Stimulated activated naive B cell treated with anti-CD40 and anti-IgM and Interleukin-4, amounts not matched to agents 10 μg/mL and 1 μg/mL and 100 μg/mL, for 72 hours (primary cell): ENCODE data around the gene MEGF11.
A peak's percentile ranks its signal among the peaks of the same experiment; 100 is the strongest.

ENCODE experiments used
- ATAC-seq, 2 donors: fragments of 150-1000 bp; cut with Tn5 transposase; replicated peaks; 2 replicates each; pipeline ENCODE4 v1.10.0; 2021; ENCODE audit warnings: moderate library complexity in 1 of 2
- DNase-seq: peaks from one replicate; pipeline ENCODE4 v3.0.0; 2021
- H3K27ac Mint-ChIP-seq: one replicate; pipeline ENCODE4 v1.8.0; 2022; ENCODE audit warnings: mild to moderate bottlenecking, mixed read lengths
- H3K27me3 Mint-ChIP-seq, 2 donors: one replicate each; pipeline ENCODE4 v1.8.0; 2022; ENCODE audit warnings: mixed read lengths in 2 of 2
- H3K36me3 Mint-ChIP-seq, 2 donors: one replicate each; pipeline ENCODE4 v1.8.0; 2022; ENCODE audit warnings: mixed read lengths in 2 of 2, mild to moderate bottlenecking in 1 of 2
- H3K4me1 Mint-ChIP-seq, 2 donors: one replicate each; pipeline ENCODE4 v1.8.0; 2022; ENCODE audit warnings: mixed read lengths in 2 of 2, mild to moderate bottlenecking in 1 of 2
- H3K4me3 Mint-ChIP-seq, 2 donors: one replicate each; pipeline ENCODE4 v1.8.0; 2022; ENCODE audit warnings: mild to moderate bottlenecking in 2 of 2, mixed read lengths in 2 of 2, moderate library complexity in 1 of 2
- H3K9me3 Mint-ChIP-seq, 2 donors: one replicate each; pipeline ENCODE4 v1.8.0; 2022; ENCODE audit warnings: mixed read lengths in 2 of 2, mild to moderate bottlenecking in 1 of 2

The MEGF11 gene

DNA sequence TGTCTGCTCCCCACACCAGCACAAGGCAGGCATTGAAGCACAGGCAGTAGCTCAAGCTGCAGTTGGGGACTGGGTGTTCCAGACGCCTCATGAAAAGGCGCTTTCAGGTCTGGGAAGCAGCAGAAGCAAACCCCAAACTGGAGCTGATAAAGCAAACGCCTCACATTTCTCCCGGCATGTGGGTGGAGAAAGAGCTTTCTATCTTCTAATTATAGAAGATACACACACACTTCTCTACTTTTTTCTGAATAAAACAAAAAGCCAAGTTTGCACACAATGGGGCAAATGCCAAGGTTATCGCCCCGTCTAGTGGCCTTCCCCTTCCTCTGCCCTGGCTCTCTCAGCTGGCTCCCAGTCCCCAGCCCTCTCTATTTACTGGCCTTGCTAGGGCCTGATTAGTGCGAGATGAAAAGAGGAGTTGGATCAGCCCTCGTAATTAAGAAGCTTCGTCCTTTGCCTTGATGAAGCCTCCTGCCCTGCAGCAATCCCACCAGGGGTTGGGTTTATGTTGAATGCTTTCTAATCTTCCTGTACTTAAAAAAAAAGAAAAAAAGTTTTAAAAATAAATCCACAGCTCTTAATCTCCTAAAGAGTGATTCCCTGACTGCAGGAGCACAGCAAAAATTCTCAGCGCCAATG lies 120.2 kb downstream of the MEGF11 start:
- DNase-seq (no peak), ATAC-seq (no peak)
- Mint-ChIP-seq H3K27ac (no peak overlapping the region), H3K27me3 (peaks cover 0 to under 1% of the 10 kb centered on the region in 2 donors), H3K4me3 (no peak overlapping the region), H3K4me1 (peaks cover 0 to 3% of the 10 kb centered on the region in 2 donors), H3K36me3 (no peaks in the 10 kb centered on the region), H3K9me3 (no peaks in the 10 kb centered on the region)

DNA sequence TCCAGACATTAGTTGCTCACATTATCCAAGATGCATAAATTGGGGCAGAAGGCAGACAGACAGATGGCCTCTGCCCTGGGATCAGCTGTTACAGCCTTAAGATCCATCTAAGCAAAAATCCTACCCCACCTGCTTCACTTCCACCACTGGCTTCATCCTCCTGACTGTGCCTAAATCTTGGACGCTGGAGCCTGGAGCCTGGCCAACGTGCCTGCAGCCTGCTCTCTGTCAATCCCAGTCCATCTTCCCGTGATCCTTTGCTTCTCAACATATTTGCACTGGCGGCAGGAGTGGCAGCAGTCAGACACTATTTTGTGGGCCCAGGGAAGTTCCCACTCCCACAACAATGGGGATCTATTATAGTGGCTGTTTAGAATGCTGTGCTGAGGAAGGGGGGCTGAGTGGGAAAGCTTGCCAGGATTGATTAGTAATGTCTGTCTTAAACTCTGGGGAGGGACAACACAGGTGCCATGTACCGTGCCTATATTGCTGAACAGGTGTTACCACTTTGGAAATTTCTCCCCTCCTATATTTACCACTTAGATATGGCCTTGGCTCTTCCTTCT lies 121.2 kb downstream of the MEGF11 start:
- Mint-ChIP-seq H3K27ac (no peak overlapping the region), H3K4me3 (no peak overlapping the region), H3K4me1 (peaks cover 0 to 3% of the 10 kb centered on the region in 2 donors), H3K9me3 (no peaks in the 10 kb centered on the region), H3K27me3 (peaks cover 0 to 4% of the 10 kb centered on the region in 2 donors), H3K36me3 (no peaks in the 10 kb centered on the region)
- no peak for ATAC-seq
- no peak for DNase-seq

DNA sequence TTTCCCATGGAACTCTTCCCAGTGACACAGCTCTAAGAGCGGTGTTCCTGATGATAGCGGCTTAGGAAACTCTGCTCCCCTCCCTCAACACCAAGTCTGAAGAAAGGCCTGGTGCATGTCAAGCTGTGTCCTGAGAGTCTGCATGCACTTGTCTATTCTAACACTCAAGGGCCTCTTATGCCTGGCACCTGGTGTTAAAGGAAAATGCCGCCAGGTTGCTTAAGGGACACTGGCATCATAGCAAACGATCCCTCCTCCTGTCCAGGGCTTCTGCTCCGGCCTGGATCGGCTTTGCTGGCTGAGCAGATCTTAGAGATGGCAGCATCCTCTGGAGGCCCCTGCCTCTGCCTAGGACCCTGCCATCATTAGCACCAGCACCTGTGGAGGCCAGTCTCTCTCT lies 121.7 kb downstream of the MEGF11 start:
- Mint-ChIP-seq H3K27me3 (peaks cover 0 to 4% of the 10 kb centered on the region in 2 donors), H3K36me3 (no peaks in the 10 kb centered on the region), H3K9me3 (no peaks in the 10 kb centered on the region), H3K4me3 (no peak overlapping the region), H3K27ac (no peak overlapping the region), H3K4me1 (peaks cover 0 to 3% of the 10 kb centered on the region in 2 donors)
- no peak for DNase-seq
- no peak for ATAC-seq

DNA sequence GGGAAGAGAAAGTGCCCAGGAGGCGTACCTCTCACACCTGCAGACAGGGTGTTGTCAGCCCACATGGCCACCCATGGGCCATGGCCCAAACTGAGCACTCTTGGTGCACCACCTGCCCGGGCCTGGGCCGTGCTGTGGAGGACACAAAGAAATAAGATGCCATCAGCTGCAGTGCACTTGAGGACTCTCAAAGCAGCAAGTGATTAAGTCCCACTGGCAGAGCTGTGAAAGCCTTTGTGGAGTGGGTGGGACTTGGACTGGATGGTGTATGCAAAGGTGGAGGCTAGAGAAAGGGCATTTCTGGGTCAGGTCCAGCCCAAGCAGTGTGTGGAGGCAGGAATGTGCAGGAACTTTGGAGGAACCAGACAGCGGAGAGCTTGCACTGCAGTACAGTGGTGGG lies 122.3 kb downstream of the MEGF11 start:
- no peaks in the 10 kb centered on the region for H3K36me3 Mint-ChIP-seq
- H3K4me3 Mint-ChIP-seq = no peak overlapping the region
- H3K4me1 Mint-ChIP-seq = peaks cover 0 to 3% of the 10 kb centered on the region in 2 donors
- ATAC-seq (peak; percentile 29 to 34), DNase-seq (no peak)
- no peak overlapping the region for H3K27ac Mint-ChIP-seq
- peaks cover 0 to 4% of the 10 kb centered on the region in 2 donors for H3K27me3 Mint-ChIP-seq
- H3K9me3 Mint-ChIP-seq = no peaks in the 10 kb centered on the region

DNA sequence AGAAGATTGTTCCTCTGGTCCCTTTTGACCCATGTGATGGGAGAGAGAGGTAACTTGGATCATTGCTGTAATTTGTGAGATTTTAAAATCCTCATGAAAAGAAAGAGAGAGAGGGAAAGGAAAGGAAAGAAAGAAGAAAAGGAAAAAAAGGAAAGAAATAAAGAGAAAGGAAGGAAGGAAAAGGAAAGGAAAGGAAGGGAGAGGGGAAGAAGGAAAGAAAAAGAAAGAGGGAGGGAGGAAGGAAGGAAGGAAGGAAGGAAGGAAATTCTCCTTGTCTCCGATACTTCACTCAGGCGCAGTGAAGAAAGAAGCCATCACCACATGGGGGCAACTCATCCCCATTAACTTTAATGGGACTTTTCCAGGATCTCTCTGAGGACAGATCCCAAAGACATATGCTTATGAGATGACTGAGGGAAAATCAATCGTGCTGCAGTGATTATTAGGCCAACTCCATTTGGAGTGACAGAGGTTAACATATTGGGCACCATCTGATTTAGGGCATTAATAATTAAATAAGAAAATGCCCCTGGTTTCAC lies 123.0 kb downstream of the MEGF11 start:
- Mint-ChIP-seq H3K9me3 (no peaks in the 10 kb centered on the region), H3K27me3 (peaks cover 0 to 4% of the 10 kb centered on the region in 2 donors), H3K27ac (no peak overlapping the region), H3K4me3 (no peak overlapping the region), H3K36me3 (no peaks in the 10 kb centered on the region), H3K4me1 (peaks cover 0 to 3% of the 10 kb centered on the region in 2 donors)
- DNase-seq (no peak), ATAC-seq (no peak)

DNA sequence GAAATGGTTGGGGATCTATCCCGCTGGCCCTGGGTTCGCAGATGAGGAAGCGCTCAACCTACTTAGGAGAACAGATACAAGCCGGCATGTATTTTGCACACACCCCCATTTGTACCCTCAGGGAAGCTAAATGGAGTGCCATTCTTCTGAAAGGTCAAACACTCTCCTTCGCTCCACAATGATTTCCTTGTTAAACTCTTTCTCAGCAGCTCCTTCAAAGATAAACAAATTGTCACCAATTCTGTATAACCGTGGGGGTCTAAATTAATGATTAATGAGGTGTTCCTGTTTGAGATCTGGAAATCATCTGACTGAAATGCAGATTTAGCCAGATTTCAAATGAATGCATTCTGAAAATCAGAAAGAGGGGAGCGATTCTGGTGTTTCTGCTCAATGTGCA lies 124.0 kb downstream of the MEGF11 start:
- H3K27ac Mint-ChIP-seq = no peak overlapping the region
- ATAC-seq (no peak), DNase-seq (no peak)
- H3K4me1 Mint-ChIP-seq = peaks cover 0 to 3% of the 10 kb centered on the region in 2 donors
- peaks cover 0 to 4% of the 10 kb centered on the region in 2 donors for H3K27me3 Mint-ChIP-seq
- no peak overlapping the region for H3K4me3 Mint-ChIP-seq
- H3K36me3 Mint-ChIP-seq = no peaks in the 10 kb centered on the region
- no peaks in the 10 kb centered on the region for H3K9me3 Mint-ChIP-seq

DNA sequence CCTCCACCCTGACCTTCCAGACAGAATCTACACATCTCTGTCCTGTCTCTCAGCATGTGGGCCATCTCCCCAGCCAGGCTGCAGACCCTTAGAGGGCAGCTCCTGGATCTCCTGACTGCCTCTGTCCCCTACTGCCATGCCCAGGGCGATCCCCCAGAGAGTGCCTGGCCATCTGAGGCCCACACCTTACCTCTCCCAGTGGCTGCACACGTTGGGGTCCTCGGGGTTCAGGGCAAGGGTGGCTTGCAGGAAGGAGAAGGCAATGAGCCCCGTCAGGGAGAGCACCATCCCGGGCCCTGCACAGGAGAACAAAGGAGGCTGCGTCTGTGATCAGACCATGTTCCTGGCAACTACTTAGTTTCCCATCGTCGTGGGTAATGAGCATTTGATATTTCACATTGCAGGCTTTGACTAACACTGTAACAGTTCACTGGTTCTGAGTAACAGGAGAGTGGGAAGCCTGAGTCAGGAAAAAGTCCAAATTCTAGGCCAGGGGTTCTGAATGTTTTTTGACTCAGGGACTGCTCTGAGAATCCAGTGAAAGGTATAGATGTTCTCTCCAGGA lies 125.4 kb downstream of the MEGF11 start:
- Mint-ChIP-seq H3K4me3 (no peak overlapping the region), H3K4me1 (peaks cover 0 to 3% of the 10 kb centered on the region in 2 donors), H3K9me3 (no peaks in the 10 kb centered on the region), H3K27ac (no peak overlapping the region), H3K27me3 (peaks cover 0 to 4% of the 10 kb centered on the region in 2 donors), H3K36me3 (no peaks in the 10 kb centered on the region)
- ATAC-seq (no peak), DNase-seq (no peak)

DNA sequence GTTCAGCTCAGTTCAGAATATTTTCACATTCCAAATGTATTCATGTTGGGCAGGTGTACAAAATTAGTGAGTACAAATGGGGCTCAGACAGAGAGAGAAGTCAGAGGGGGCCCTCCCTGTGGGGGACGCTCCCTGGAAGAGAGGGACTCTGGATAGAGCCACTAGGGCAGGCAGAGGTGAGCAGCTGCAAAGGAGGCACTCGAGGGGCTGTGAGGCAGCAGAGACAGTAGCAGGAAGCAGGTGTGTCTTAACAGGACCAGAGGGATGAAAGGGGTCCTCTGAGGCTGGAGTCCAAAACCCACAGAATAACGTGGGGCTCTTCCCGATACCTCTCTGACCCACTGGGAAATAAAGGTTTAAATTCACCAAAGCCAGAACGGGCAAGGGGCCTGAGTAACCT lies 127.1 kb downstream of the MEGF11 start:
- Mint-ChIP-seq H3K27ac (no peak overlapping the region), H3K4me3 (no peak overlapping the region), H3K4me1 (peaks cover 0 to 3% of the 10 kb centered on the region in 2 donors), H3K27me3 (peaks cover 0 to 4% of the 10 kb centered on the region in 2 donors), H3K9me3 (no peaks in the 10 kb centered on the region), H3K36me3 (no peaks in the 10 kb centered on the region)
- ATAC-seq = no peak
- no peak for DNase-seq

DNA sequence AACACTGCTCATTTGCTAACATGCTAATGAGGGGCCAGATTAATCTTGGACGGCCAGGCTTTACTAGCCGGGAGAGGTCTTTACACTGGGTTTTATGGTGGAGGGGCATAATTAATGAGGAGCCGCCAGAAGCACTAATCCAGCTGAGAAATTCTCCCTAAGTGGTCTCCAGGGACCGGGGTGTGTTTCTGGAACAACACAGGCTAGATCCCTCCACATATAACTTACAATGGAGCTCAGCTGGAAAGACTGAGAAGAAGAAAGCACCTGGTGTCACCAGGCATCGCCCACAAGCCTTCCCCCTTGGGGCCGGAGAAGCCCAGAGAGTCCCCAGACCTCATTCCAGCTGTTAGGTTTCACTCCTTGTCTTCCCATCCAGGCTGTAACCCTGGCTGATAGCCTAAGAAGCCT lies 127.5 kb downstream of the MEGF11 start:
- Mint-ChIP-seq H3K4me3 (no peak overlapping the region), H3K27me3 (peaks cover 0 to 4% of the 10 kb centered on the region in 2 donors), H3K27ac (no peak overlapping the region), H3K9me3 (no peaks in the 10 kb centered on the region), H3K36me3 (no peaks in the 10 kb centered on the region), H3K4me1 (no peaks in the 10 kb centered on the region)
- DNase-seq (no peak), ATAC-seq (no peak)

DNA sequence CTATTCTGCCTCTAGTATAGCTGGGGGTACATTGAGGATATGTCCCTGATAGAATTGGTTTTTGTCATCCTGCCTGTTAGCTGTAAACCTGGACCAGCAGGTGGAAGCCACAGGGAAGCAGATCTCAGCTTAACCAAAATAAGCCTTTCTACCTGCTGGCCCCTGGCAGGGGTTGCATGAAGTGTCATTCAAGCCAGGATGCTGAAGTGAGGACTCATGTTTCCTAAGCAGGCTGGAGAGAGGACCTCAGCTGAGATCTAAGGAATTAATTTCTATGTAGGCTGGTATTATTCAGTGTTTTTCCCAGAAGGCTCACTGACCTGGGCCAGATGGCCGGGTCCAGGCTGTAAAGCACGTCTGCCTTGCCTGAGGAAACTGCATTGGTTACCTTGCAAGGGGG lies 128.9 kb downstream of the MEGF11 start:
- ATAC-seq = no peak
- Mint-ChIP-seq H3K36me3 (no peaks in the 10 kb centered on the region), H3K4me1 (no peaks in the 10 kb centered on the region), H3K9me3 (no peaks in the 10 kb centered on the region), H3K27me3 (peaks cover 0 to 4% of the 10 kb centered on the region in 2 donors), H3K27ac (no peak overlapping the region), H3K4me3 (no peak overlapping the region)
- DNase-seq = no peak

DNA sequence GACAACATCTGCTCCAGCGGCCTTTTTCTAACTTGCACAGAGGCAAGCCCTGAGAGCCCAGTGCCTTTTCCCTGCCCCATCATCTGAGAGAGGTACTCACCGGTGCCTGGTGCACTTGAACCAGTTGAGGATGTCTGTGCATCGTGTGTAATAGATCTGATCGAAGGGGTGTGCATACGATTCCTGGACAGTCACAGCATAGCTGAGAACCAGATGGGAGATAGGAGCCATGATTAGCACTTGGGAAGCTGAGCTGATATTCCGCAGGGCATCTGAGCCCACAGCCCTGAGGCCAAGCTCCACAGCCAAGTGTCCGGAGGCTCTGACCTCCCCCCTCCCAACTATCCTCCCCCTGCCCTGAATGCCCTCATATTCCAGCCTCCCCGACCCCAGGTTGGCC lies 129.8 kb downstream of the MEGF11 start:
- DNase-seq (no peak), ATAC-seq (no peak)
- no peak overlapping the region for H3K4me3 Mint-ChIP-seq
- no peaks in the 10 kb centered on the region for H3K36me3 Mint-ChIP-seq
- peaks cover 0 to 7% of the 10 kb centered on the region in 2 donors for H3K27me3 Mint-ChIP-seq
- H3K27ac Mint-ChIP-seq = no peak overlapping the region
- no peaks in the 10 kb centered on the region for H3K9me3 Mint-ChIP-seq
- no peaks in the 10 kb centered on the region for H3K4me1 Mint-ChIP-seq

DNA sequence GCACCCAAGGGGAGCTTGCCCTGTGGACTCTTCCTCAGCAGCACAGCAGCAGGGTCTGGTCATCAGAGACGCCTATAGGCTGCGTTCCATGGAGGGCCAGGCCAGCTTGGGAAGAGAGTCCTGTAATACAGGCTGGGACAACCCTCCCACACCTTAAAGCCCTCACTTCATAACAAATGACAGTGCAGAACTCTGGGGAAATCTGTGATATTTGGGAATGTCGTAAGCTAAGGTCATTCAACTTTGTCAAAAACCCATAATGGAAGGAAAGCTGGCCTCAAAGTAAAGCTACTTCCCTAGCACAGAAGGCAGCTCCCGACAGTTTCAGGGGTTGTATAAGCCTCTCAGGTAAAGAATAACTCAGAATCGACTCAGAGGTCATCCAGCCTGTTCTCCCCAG lies 133.1 kb downstream of the MEGF11 start:
- Mint-ChIP-seq H3K27ac (no peak overlapping the region), H3K36me3 (no peaks in the 10 kb centered on the region), H3K4me3 (no peak overlapping the region), H3K27me3 (peaks cover 0 to 14% of the 10 kb centered on the region in 2 donors), H3K9me3 (no peaks in the 10 kb centered on the region), H3K4me1 (peaks cover 0 to 7% of the 10 kb centered on the region in 2 donors)
- DNase-seq = no peak
- no peak for ATAC-seq

DNA sequence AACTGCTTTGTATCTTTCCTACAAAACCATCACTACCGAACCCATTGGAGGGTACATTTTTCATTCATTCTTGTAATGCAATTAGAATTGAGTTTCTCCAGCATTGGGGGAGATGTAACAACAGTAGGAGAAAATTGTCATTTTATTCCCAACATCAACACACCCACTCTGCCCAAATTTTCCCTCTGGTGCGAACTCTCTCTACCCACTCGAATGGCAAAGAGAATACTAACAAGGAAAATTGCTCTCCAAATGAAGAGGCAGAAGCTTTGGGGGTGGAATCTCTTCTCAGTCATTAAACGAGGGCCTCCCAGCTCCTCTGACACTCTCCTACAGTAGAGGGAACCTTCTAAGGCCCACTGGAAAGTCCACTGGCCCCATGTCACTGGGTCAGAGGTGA lies 135.7 kb downstream of the MEGF11 start:
- ATAC-seq = no peak
- H3K27ac Mint-ChIP-seq = no peak overlapping the region
- H3K27me3 Mint-ChIP-seq = peaks cover 0 to 24% of the 10 kb centered on the region in 2 donors
- H3K36me3 Mint-ChIP-seq = no peaks in the 10 kb centered on the region
- no peaks in the 10 kb centered on the region for H3K9me3 Mint-ChIP-seq
- DNase-seq = no peak
- peaks cover 0 to 9% of the 10 kb centered on the region in 2 donors for H3K4me1 Mint-ChIP-seq
- no peak overlapping the region for H3K4me3 Mint-ChIP-seq

DNA sequence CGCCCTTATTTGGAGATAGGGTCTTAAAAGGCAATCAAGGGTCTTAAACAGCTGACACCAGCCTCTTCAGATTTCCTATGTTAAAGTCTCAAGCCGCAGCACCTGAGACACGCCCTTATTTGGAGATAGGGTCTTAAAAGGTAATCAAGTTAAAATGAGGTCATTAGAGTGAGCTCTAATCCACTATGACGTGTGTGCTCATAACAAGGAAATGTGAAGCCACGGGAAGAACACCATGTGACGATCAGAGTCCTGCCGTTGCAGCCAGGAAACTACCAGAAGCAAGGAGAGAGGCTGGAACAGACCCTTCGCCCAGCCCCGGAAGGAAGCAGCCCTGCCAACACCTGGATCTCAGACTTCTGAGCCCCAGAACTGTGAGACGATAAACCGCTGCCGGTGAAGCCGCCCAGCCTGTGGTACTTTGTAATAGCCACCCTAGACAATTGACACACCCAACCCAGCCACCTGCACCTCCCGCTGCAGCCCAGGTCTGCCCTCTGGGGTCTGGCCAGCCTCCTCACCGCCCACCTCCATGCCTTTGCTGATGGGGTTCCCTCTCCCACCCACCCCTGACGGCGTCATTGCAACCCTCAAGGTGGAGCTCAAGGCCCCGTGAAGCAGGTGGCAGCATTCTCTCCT lies 137.9 kb downstream of the MEGF11 start:
- ATAC-seq (peak in 1 of 2 donors; percentile 66), DNase-seq (no peak)
- H3K9me3 Mint-ChIP-seq = no peaks in the 10 kb centered on the region
- H3K27me3 Mint-ChIP-seq = peaks cover 0 to 24% of the 10 kb centered on the region in 2 donors
- peaks cover 0 to 12% of the 10 kb centered on the region in 2 donors for H3K4me1 Mint-ChIP-seq
- peak overlapping the region in 1 of 2 donors; percentile 33 for H3K4me3 Mint-ChIP-seq
- no peaks in the 10 kb centered on the region for H3K36me3 Mint-ChIP-seq
- H3K27ac Mint-ChIP-seq = no peak overlapping the region
